HFFc6 (cell line): ENCODE results near the gene NEDD4. TPM values are rescaled to one million over a fixed set of nuclear protein-coding genes. Genes with fewer than 3 reads are reported as not detected.
"Not testable (repeated sequence)": the region's sequence is repeated elsewhere in the genome, so short reads cannot be mapped to it uniquely, and the experiment has no call there.

Source experiments
- DNase-seq: peaks from one replicate; pipeline ENCODE4 v3.0.0-alpha.2; 2018
- H3K27ac Mint-ChIP-seq: 2 replicates; pipeline ENCODE4 v1.8.0; 2020; ENCODE audit warnings: mild to moderate bottlenecking, mixed read lengths
- H3K27me3 Mint-ChIP-seq: 2 replicates; pipeline ENCODE4 v1.8.0; 2021; ENCODE audit warnings: mild to moderate bottlenecking, moderate library complexity, mixed read lengths; ENCODE audit not compliant: insufficient read depth
- H3K36me3 Mint-ChIP-seq: 2 replicates; pipeline ENCODE4 v1.8.0; 2021; ENCODE audit warnings: low read depth, mixed read lengths
- H3K4me1 Mint-ChIP-seq: 2 replicates; pipeline ENCODE4 v1.8.0; 2020; ENCODE audit warnings: low read depth, mixed read lengths
- H3K4me3 Mint-ChIP-seq: 2 replicates; pipeline ENCODE4 v1.8.0; 2020; ENCODE audit warnings: mild to moderate bottlenecking, moderate library complexity, mixed read lengths
- H3K9me3 Mint-ChIP-seq: 2 replicates; pipeline ENCODE4 v1.8.0; 2020; ENCODE audit warnings: mild to moderate bottlenecking, mixed read lengths
- CTCF ChIP-seq: fragments of 200-600 bp; sonication (generic); IDR thresholded peaks from 2 replicates; pipeline ENCODE4 v1.5.0; 2021; ENCODE audit warnings: antibody characterized with exemption, mild to moderate bottlenecking
- total RNA-seq, 6 experiments: library from RNA; stranded (reverse); fragmentation: NEBNext Ultra II Directional; extraction: Animal tissue kit (Norgen Biotek cat#: 25700); gene quantifications; 2 replicates in 1 of 6; 3 replicates in 5 of 6; pipeline ENCODE4 v1.2.3, GENCODE V29; 2021

The NEDD4 gene
- total RNA-seq, 6 experiments from 2014 or later: 27.0 to 37.7 (median 34.0) TPM

- H3K4me3 Mint-ChIP-seq: no peak overlapping the region
- peaks cover 15% of the 10 kb centered on the region for H3K4me1 Mint-ChIP-seq
- H3K27me3 Mint-ChIP-seq: peaks cover 2% of the 10 kb centered on the region; the same call in 1 of the 2 replicates
- no peak overlapping the region; the same call in 1 of the 2 replicates for H3K27ac Mint-ChIP-seq
- no peak for DNase-seq
- no peaks in the 10 kb centered on the region; the same call in 1 of the 2 replicates for H3K9me3 Mint-ChIP-seq
- TF ChIP-seq CTCF: no peak
- H3K36me3 Mint-ChIP-seq: peaks cover 34% of the 10 kb centered on the region
Observed at GRCh38 chr15:55960946-55961345, 32.5 kb downstream of the NEDD4 start.

DNA sequence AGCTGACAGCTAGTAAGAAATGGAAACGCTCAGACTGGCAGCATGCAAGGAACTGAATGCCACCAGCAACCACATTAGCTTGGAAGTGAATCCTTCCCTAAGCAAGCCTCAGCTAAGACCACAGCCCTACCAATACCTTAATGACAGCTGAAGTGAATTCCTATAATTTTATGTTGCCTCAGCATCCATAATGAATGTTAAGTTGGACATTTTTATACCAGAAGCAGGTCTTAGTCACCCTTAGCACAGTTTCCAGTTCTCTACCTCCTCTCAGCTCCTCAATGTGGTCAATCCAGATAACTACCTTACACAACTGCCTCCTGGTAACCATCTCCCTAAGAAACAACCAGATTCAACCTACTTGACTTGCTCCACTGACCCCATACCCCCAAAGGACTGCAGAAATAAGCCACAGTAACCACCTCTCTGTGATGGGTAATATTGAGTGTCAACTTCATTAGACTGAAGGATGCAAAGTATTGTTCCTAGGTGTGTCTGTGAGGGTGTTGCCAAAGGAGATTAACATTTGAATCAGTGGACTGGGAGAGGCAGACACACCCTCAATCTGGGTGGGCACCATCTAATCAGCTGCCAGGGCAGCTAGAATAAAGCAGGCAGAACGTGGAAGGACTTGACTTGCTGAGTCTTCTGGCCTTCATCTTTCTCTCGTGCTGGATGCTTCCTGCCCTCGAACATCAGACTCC, 33.5 kb downstream of the NEDD4 start:
- Mint-ChIP-seq H3K4me1 (peaks cover 15% of the 10 kb centered on the region), H3K27ac (no peak overlapping the region), H3K4me3 (no peak overlapping the region), H3K27me3 (peaks cover 2% of the 10 kb centered on the region; the same call in 1 of the 2 replicates), H3K9me3 (no peaks in the 10 kb centered on the region; the same call in 1 of the 2 replicates), H3K36me3 (peaks cover 30% of the 10 kb centered on the region)
- TF ChIP-seq CTCF: no peak
- no peak for DNase-seq

GRCh38 chr15:55958349-55958748, 35.1 kb downstream of the NEDD4 start:
- no peak for DNase-seq
- Mint-ChIP-seq H3K4me1 (peaks cover 15% of the 10 kb centered on the region), H3K36me3 (peaks cover 32% of the 10 kb centered on the region), H3K4me3 (no peak overlapping the region), H3K9me3 (no peaks in the 10 kb centered on the region; the same call in 1 of the 2 replicates), H3K27me3 (peaks cover 2% of the 10 kb centered on the region; the same call in 1 of the 2 replicates), H3K27ac (no peak overlapping the region)
- TF ChIP-seq CTCF: no peak

- Mint-ChIP-seq H3K36me3 (peaks cover 40% of the 10 kb centered on the region), H3K9me3 (no peaks in the 10 kb centered on the region; the same call in 1 of the 2 replicates)
Observed at GRCh38 chr15:55954862-55955605, 38.4 kb downstream of the NEDD4 start.

GRCh38 chr15:55952501-55953274, 40.7 kb downstream of the NEDD4 start:
- H3K27ac Mint-ChIP-seq, H3K4me1 Mint-ChIP-seq, H3K27me3 Mint-ChIP-seq, DNase-seq, H3K4me3 Mint-ChIP-seq: not testable (repeated sequence)
- Mint-ChIP-seq H3K9me3 (peaks cover 12% of the 10 kb centered on the region), H3K36me3 (peaks cover 49% of the 10 kb centered on the region)

More at GRCh38 chr15:55954862-55955605, 38.4 kb downstream of the NEDD4 start:
- peaks cover 9% of the 10 kb centered on the region for H3K4me1 Mint-ChIP-seq
- no peak for DNase-seq
- H3K27me3 Mint-ChIP-seq: peaks cover 2% of the 10 kb centered on the region; the same call in 1 of the 2 replicates
- H3K27ac Mint-ChIP-seq: no peak overlapping the region
- no peak overlapping the region for H3K4me3 Mint-ChIP-seq
- TF ChIP-seq CTCF: no peak

GRCh38 chr15:55944606-55945005, 48.8 kb downstream of the NEDD4 start:
- peaks cover 58% of the 10 kb centered on the region for H3K36me3 Mint-ChIP-seq
- H3K9me3 Mint-ChIP-seq: peaks cover 12% of the 10 kb centered on the region
- not testable (repeated sequence) for H3K4me1 Mint-ChIP-seq, DNase-seq, H3K27ac Mint-ChIP-seq, H3K4me3 Mint-ChIP-seq, H3K27me3 Mint-ChIP-seq
